DMS 273 treated with DMSO at 0.1 percent for 48 hours (cell line): ENCODE data around the gene CAPN7.

Experiments used
- DNase-seq: peaks from one replicate; lab custom pipeline; 2025; lab: John Stamatoyannopoulos, UW

The CAPN7 gene

GRCh38 chr3:15199493-15200105, 6.4 kb upstream of the CAPN7 start:
- DNase-seq: no peak

- no peak for DNase-seq
Measured at GRCh38 chr3:15204005-15204404, 2.0 kb upstream of the CAPN7 start.

DNA sequence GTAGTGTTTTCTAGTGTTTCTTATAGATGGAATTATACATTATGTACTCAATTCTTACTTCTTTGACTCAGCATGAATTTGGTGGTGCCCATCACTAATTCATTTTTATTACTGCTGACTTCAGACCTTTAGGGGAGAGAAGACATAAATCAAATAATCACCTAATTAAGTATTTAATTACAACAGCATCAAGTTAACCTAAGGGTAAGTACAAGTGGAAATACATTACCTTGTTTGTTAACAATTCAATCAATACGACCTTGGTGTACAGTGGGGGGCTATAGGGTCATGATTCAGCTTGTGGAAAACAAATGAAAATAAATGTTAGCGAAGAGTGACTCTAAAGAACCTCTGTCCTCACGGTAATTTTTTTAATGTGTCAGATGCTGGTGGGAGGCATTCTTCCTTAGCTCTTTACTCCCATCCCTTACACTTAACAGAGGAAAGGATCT, 538 bp upstream of the CAPN7 start:
- DNase-seq: no peak

DNA sequence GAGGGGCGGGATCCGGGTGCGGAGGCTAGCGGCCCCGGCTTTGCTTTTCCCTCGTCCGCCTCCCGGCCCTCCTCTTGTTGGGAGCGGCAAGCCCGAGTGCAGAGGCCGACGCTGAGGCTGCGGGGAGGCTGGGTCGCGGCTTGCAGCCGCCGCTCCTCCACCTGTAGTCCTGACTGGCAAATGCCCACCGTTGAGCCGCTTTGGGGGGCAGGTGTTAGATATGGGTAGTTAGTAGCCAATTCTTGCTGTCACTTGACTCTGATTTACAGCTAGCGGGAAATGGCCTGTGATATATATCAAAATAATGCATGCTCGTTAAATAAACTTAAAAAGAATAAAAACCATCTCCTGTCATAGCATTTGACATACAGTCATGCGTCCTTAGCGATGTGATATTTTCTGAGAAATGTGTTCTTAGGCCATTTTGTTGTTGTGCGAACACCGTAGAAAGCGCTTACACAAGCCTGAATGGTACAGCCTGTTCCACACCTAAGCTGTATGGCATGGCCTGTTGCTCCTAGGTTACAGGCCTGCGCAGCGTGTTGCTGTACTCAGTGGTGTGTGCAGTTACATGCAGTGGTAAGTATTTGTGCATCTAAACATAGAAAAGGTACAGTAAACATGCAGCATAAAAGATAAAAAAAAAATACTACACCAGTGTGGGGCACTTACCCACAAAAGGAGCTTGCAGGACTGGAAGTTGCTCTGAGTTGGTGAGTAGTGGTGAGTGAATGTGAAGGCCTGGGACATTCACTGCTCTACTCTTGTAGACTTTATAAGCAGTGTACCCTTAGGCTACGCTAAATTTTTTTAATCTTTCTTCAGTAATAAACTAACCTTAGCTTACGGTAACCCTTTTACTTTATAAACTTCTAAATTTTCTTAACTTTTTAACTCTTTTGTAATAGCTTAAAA, 873 bp downstream of the CAPN7 start:
- DNase-seq: no peak

DNA sequence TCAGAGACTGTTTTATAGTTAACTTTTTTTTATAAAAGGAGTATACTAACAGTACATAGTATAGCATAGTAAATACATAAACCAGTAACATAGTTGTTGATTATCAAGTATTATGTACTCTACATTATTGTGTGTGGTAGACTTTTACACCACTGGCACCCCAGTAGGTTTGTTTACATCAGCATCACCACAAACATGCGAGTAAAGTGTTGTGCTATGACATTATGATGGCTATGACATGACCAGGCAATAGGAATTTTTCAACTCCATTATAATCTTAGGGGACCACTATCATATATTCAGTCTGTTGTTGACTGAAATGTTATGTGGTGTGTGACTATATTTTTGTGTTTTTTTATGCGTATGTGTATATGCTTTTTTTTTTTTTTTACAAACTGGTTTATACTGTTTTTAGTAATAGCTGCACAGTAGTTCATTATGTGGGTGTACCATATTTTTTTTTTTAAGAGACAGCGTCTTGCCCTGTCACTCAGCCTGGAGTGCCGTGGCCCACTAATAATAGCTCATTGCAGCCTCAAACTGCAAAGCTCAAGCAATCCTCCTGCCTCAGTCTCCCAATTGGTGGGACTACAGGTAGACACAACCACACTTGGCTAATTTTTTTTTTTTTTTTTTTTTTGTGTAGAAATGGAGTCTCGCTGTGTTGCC, 1.9 kb downstream of the CAPN7 start:
- no peak for DNase-seq

- no peak for DNase-seq
Measured at GRCh38 chr3:15211937-15212336, 5.9 kb downstream of the CAPN7 start.

DNA sequence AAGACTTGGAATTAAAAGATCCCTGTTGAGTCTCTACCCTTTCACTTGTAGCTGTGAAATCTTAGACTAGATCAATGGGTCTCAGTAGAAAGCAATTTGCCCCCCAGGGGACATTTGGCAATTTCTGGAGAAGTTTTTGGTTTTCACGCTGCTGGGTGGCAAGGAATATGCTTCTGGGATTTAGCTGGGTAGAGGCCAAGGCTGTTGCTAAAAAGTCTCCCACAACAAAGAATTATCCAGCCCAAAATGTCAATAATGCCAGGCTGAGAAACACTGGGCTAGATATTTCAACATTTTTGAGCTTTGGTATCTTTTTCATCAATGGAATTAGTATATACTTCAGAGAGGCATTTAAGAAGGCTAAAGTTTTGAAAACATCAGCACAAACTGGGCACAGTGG, 8.7 kb downstream of the CAPN7 start:
- DNase-seq: no peak

GRCh38 chr3:15215996-15216395, 9.9 kb downstream of the CAPN7 start:
- no peak for DNase-seq

DNA sequence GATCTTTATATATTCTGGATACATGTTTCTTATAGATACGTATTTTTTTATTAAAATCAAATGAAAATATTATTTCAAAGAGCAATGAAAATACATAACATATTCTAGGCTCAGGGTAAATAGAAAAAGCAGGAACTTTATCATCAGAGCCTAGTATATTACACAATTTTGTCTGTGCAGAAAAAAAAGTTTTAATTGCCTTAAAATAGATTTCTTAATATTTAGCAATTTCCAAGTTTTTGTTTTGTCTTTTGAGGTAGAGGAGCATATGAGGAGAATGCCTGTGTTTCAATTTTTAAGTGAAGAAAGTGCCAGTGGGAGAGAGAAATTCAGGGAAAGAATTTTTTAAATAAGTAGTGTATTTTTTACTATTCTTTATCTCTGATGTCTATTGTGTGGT, 10.5 kb downstream of the CAPN7 start:
- no peak for DNase-seq

- no peak for DNase-seq
Measured at GRCh38 chr3:15217011-15217671, 11.1 kb downstream of the CAPN7 start.

GRCh38 chr3:15217841-15218267, 11.8 kb downstream of the CAPN7 start:
- DNase-seq: no peak

GRCh38 chr3:15218689-15219088, 12.6 kb downstream of the CAPN7 start:
- no peak for DNase-seq

DNA sequence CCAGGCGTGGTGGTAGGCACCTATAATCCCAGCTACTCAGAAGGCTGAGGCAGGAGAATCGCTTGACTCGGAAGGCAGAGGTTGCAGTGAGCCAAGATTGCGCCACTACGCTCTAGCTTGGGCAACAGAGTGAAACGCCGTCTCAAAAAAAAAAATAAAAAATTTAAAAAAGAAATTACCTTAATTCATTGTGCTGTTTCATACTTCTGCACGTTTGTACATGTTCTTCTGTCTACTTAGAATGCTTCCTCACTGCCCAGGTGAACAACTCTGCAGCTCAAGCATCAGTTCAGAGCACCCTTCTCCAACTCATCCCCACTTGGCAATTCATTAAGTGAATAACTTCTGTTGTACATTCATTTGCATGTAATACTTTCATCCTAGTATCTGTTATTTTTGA, 14.0 kb downstream of the CAPN7 start:
- DNase-seq: no peak

DNA sequence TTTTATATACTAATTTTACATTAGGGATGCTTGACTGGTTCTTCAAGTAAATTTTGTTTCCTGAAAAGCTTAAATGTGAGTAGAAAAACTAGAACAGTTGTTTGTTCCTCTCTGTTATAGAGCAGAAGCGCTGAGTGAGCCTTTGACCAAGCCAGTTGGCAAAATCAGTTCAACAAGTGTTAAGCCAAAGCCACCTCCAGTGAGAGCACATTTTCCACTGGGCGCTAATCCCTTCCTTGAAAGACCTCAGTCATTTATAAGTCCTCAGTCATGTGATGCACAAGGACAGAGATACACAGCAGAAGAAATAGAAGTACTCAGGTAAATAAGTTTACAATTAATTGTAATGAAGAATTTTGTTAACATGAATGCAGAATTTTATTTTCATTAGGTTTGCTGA, 14.6 kb downstream of the CAPN7 start:
- DNase-seq: no peak

- no peak for DNase-seq
Measured at GRCh38 chr3:15221574-15222217, 15.7 kb downstream of the CAPN7 start.

GRCh38 chr3:15223685-15224572, 17.9 kb downstream of the CAPN7 start:
- no peak for DNase-seq

DNA sequence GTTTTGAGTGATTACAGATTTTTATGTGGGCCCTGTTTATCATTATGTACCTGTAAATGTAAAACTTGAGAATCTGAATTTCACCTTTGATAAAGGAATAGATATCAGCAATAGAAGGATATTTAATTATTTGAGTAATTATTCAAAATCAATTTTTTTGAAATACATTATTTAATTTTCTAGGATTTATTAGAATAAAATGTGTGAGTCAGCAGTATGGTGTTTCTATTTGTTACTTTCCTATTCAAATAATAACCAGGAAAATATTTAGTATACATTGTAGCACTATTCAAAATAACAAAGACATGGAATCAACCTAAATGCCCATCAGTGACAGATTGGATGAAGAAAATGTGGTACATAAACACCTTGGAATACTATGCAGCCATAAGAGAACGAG, 22.1 kb downstream of the CAPN7 start:
- no peak for DNase-seq

DNA sequence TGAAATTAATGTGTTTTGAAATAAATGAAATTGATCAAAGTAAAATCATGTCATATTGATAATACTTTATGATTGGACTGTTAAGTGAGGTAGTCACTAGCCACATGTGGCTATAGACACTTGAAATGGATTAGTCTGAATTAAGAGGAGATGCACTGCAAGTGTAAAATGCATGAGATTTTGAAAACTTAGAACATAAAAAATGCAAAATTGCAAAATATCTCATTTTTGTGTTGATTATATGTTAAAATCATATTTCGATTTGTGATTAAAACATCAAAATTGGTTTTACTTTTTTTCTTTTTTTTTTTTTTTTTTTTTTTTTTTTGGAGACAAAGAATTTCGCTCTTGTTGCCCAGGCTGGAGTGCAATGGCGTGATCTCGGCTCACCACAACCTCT, 23.2 kb downstream of the CAPN7 start:
- DNase-seq: no peak

GRCh38 chr3:15241341-15241740, 35.3 kb downstream of the CAPN7 start:
- DNase-seq: no peak

DNA sequence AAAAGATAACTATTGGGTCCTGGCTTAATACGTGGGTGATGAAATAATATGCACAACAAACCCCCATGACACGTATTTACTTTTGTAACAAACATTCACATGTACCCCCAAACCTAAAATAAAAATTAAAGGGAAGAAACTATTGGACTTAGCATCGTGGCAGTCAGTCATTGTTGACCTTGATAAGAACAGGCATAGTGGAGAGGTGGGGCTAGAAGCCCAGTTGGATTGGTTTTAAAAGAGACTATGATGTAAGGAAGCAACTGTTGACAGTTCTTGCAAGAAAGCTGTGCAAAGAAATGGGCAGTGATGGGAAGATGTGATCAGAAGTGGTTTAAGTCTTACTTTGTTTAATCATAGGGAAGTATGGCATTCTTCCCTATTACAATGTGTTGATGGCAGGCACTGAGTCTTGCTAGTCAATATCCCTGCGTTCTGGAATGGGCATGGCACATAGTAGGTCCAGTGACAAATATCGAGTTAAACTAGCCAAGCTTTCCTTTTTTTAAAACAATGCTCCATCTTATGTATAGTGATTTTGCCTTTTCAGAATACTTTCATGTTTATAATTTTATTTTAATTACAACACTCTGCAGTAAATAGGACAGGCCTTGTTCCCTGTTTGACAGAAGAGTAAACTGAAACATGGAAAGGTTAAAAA, 37.9 kb downstream of the CAPN7 start:
- no peak for DNase-seq
